AG04450 (cell line): ENCODE results near the gene TGFBR2. TPM values are rescaled to one million over a fixed set of nuclear protein-coding genes. Genes with fewer than 3 reads are reported as not detected.

Experiments
- CTCF ChIA-PET: fragments of 300-600, 350-600 bp; formaldehyde crosslinking; extraction: SDS; loops from one replicate; lab custom pipeline; 2022; ENCODE audit warnings: antibody characterized with exemption, inconsistent platforms; lab: Charles Lee
- POLR2A ChIA-PET: fragments of 350-600 bp; formaldehyde crosslinking; extraction: SDS; loops from one replicate; lab custom pipeline; 2021; ENCODE audit warnings: antibody characterized with exemption, inconsistent platforms; lab: Yijun Ruan, JAX
- DNase-seq: peaks from one replicate; pipeline ENCODE4 v3.0.0-alpha.2; 2011; ENCODE audit warnings: low read depth, low spot score
- H3K27ac ChIP-seq: one replicate; pipeline ENCODE4 v1.5.1; 2012; ENCODE audit warnings: low read depth, low read length, control low read depth
- H3K27me3 ChIP-seq: one replicate; pipeline ENCODE4 v1.6.0; 2012; ENCODE audit warnings: low read length; ENCODE audit not compliant: control insufficient read depth, insufficient read depth
- H3K4me3 ChIP-seq: 2 replicates; pipeline ENCODE4 v1.5.1; 2011; ENCODE audit warnings: mild to moderate bottlenecking, low read depth, low read length, control low read depth
- H3K9me3 ChIP-seq: 2 replicates; pipeline ENCODE4 v1.5.1; 2012; ENCODE audit warnings: low read length; ENCODE audit not compliant: control insufficient read depth, insufficient read depth
- CTCF ChIP-seq: IDR thresholded peaks from 2 replicates; pipeline ENCODE4 v1.5.1; 2011; ENCODE audit warnings: low read depth, low read length, control low read depth, inconsistent platforms
- polyA plus RNA-seq: library from polyadenylated mRNA; depleted of rRNA; stranded (reverse); fragments of >200 nt; gene quantifications from 2 replicates; pipeline ENCODE4 v1.2.3, GENCODE V29; 2011

TGFBR2 gene
- polyA plus RNA-seq, 1 experiment: 158 TPM

GRCh38 chr3:30598668-30599545, 7.5 kb upstream of the TGFBR2 start:
- DNase-seq: no peak
- no peak for TF ChIP-seq CTCF
- ChIA-PET POLR2A (no interaction called here), CTCF (no interaction called here)
- Histone ChIP-seq H3K9me3 (no peaks in the 10 kb centered on the region), H3K4me3 (no peak overlapping the region), H3K27me3 (no peaks in the 10 kb centered on the region), H3K27ac (no peak overlapping the region)

- Histone ChIP-seq H3K4me3 (no peak overlapping the region), H3K27ac (no peak overlapping the region), H3K9me3 (no peaks in the 10 kb centered on the region), H3K27me3 (no peaks in the 10 kb centered on the region)
- no peak for TF ChIP-seq CTCF
- POLR2A ChIA-PET: interaction anchor here (0.6 kb wide), 1 partner anchor 121 kb away, joined by 3 read pairs; no protein-coding TSS in a partner anchor
- CTCF ChIA-PET: interaction anchor here (0.7 kb wide), 2 partner anchors 11 to 45 kb away, joined by 5 to 9 read pairs; no protein-coding TSS in a partner anchor
- DNase-seq: no peak
These were observed 5.8 kb upstream of the TGFBR2 start for GRCh38 chr3:30600572-30600971.

GRCh38 chr3:30602946-30603345, 3.5 kb upstream of the TGFBR2 start:
- no peak for DNase-seq
- H3K27ac ChIP-seq: no peak overlapping the region
- H3K9me3 ChIP-seq: no peaks in the 10 kb centered on the region; the same call in 1 of the 2 replicates
- no peak for TF ChIP-seq CTCF
- H3K27me3 ChIP-seq: no peaks in the 10 kb centered on the region
- CTCF ChIA-PET: interaction anchor here (1.1 kb wide), 1 partner anchor 560 kb away, joined by 3 read pairs; no protein-coding TSS in a partner anchor
- H3K4me3 ChIP-seq: no peak overlapping the region
- POLR2A ChIA-PET: no interaction called here

GRCh38 chr3:30604093-30604492, 2.3 kb upstream of the TGFBR2 start:
- CTCF ChIA-PET: interaction anchor here (0.8 kb wide), 1 partner anchor 89 kb away, joined by 3 read pairs; no protein-coding TSS in a partner anchor
- TF ChIP-seq CTCF: no peak

GRCh38 chr3:30604558-30604957, 1.8 kb upstream of the TGFBR2 start:
- no peak for TF ChIP-seq CTCF
- H3K4me3 ChIP-seq: no peak overlapping the region
- ChIA-PET CTCF (interaction anchor here (0.8 kb wide), 1 partner anchor 88 kb away, joined by 3 read pairs; no protein-coding TSS in a partner anchor), POLR2A (no interaction called here)
- H3K9me3 ChIP-seq: peaks cover 5% of the 10 kb centered on the region; the same call in 1 of the 2 replicates
- no peak for DNase-seq
- no peaks in the 10 kb centered on the region for H3K27me3 ChIP-seq
- no peak overlapping the region for H3K27ac ChIP-seq

More at GRCh38 chr3:30604093-30604492, 2.3 kb upstream of the TGFBR2 start:
- POLR2A ChIA-PET: no interaction called here
- Histone ChIP-seq H3K27me3 (no peaks in the 10 kb centered on the region), H3K9me3 (peaks cover 5% of the 10 kb centered on the region; the same call in 1 of the 2 replicates), H3K27ac (no peak overlapping the region), H3K4me3 (no peak overlapping the region)
- no peak for DNase-seq
